ENCODE results near the gene TM7SF2. TPM values are rescaled to one million over a fixed set of nuclear protein-coding genes. Genes with fewer than 3 reads are reported as not detected.

Gene TM7SF2
- total RNA-seq, 4 donors from 2014 or later, result 13.6 to 93.0 (median 41.5) TPM

DNA sequence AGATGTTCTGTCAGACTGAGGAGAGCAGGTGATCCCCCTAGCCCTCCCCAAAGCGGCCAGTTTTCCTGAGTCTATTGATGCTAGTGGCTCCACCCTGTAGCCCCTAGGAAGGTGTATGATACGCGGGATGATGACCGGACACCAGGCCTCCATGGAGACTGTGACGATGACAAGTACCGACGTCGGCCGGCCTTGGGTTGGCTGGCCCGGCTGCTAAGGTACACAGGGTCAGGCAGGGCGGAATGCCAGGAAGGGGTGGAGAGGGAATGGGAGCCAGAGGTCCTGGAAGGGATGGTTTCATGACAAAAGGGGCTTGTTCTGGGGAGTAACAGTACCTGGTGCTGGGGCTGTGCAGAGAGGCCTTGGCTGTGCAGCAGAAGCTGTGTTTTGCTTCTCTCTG lies 24.5 kb upstream of the TM7SF2 start:
- H3K36me3 ChIP-seq, result peaks cover 0 to 51% (median 5%) of the 10 kb centered on the region in 3 donors
- no peaks in the 10 kb centered on the region for H3K9me3 ChIP-seq
- H3K27ac ChIP-seq, result no peak overlapping the region
- TF ChIP-seq POLR2A (IDR thresholded peaks at IDR 0.05), result no peak
- TF ChIP-seq, protein P1, sequence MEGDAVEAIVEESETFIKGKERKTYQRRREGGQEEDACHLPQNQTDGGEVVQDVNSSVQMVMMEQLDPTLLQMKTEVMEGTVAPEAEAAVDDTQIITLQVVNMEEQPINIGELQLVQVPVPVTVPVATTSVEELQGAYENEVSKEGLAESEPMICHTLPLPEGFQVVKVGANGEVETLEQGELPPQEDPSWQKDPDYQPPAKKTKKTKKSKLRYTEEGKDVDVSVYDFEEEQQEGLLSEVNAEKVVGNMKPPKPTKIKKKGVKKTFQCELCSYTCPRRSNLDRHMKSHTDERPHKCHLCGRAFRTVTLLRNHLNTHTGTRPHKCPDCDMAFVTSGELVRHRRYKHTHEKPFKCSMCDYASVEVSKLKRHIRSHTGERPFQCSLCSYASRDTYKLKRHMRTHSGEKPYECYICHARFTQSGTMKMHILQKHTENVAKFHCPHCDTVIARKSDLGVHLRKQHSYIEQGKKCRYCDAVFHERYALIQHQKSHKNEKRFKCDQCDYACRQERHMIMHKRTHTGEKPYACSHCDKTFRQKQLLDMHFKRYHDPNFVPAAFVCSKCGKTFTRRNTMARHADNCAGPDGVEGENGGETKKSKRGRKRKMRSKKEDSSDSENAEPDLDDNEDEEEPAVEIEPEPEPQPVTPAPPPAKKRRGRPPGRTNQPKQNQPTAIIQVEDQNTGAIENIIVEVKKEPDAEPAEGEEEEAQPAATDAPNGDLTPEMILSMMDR (IDR thresholded peaks at IDR 0.05), result no peak
- no peak for TF ChIP-seq EP300 (IDR thresholded peaks at IDR 0.05)
- 84 to 89% methylated on average over 11 of the region's 11 CpGs for WGBS, 2 donors
- no peak for DNase-seq (ENCODE audit: low spot score in 2 of 2)
- H3K4me3 ChIP-seq, result no peak overlapping the region
- no peaks in the 10 kb centered on the region for H3K27me3 ChIP-seq
- H3K4me1 ChIP-seq, result peaks cover 0 to 26% (median 19%) of the 10 kb centered on the region in 4 donors

DNA sequence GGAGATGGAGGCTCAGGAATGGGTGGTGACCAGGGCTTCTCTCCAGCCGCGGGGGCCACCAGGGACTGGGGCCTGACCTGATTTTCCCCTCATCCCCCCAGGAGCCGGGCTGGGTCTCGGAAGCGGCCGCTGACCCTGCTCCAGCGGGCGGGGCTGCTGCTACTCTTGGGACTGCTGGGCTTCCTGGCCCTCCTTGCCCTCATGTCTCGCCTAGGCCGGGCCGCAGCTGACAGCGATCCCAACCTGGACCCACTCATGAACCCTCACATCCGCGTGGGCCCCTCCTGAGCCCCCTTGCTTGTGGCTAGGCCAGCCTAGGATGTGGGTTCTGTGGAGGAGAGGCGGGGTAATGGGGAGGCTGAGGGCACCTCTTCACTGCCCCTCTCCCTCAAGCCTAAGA lies 23.8 kb upstream of the TM7SF2 start:
- WGBS, 2 donors, result 84 to 95% methylated on average over 12 to 13 of the region's 15 CpGs
- H3K27ac ChIP-seq, result no peak overlapping the region
- H3K9me3 ChIP-seq, result no peaks in the 10 kb centered on the region
- DNase-seq (ENCODE audit: low spot score in 2 of 2), result no peak
- H3K36me3 ChIP-seq, result peaks cover 0 to 51% (median 5%) of the 10 kb centered on the region in 3 donors
- no peak overlapping the region for H3K4me3 ChIP-seq
- H3K27me3 ChIP-seq, result no peaks in the 10 kb centered on the region
- H3K4me1 ChIP-seq, result peaks cover 0 to 26% (median 19%) of the 10 kb centered on the region in 4 donors
- TF ChIP-seq, protein P1 (IDR thresholded peaks at IDR 0.05), result no peak
- TF ChIP-seq POLR2A (IDR thresholded peaks at IDR 0.05) (no peak), EP300 (IDR thresholded peaks at IDR 0.05) (no peak)

DNA sequence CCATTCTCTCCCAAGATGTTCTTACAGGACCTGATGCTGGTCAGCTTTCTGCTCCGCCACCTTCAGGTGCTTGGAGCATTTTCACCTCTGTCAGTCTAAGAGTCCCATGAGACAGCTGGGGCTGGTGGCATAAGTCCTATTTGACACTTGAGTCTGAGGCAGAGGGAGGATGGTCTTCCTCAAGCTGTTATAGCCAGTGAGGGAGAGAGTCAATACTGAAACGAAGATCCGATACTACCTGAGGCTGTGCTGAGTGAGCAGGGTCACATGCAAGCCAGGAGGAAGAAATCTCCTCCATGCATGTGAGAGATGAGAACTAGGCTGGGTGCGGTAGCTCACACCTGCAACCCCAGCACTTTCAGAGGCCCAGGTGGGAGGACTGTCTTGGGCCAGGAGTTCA lies 22.1 kb upstream of the TM7SF2 start:
- Histone ChIP-seq H3K36me3 (peaks cover 0 to 51% (median 5%) of the 10 kb centered on the region in 3 donors), H3K27me3 (no peaks in the 10 kb centered on the region), H3K9me3 (no peaks in the 10 kb centered on the region), H3K4me3 (no peak overlapping the region), H3K4me1 (peaks cover 0 to 14% (median 10%) of the 10 kb centered on the region in 4 donors), H3K27ac (no peak overlapping the region)
- 95 to 100% methylated on average over 4 of the region's 4 CpGs for WGBS, 2 donors
- TF ChIP-seq EP300 (IDR thresholded peaks at IDR 0.05) (no peak), POLR2A (IDR thresholded peaks at IDR 0.05) (no peak)
- TF ChIP-seq, protein P1 (IDR thresholded peaks at IDR 0.05), result no peak
- DNase-seq (ENCODE audit: low spot score in 2 of 2), result no peak

DNA sequence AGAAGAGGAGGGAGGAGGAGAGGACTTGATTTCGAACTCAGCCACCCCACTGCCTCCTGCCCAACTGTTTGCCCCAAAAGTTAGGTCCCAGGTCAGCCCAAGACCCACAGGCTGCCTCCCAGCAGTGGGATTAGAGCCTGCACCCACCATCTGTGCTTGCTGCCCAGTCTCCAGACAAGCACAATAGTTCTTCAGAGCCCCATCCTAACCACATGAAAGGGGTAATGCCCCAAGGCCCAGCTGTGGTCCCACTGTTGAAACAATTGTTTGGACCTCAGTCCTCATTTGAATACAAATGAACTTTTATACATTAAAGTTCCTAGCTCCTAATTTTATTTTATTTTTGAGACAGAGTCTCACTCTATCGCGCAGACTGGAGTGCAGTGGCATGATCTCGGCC lies 21.0 kb upstream of the TM7SF2 start:
- WGBS, 2 donors, result 93 to 94% methylated on average over 4 of the region's 4 CpGs

DNA sequence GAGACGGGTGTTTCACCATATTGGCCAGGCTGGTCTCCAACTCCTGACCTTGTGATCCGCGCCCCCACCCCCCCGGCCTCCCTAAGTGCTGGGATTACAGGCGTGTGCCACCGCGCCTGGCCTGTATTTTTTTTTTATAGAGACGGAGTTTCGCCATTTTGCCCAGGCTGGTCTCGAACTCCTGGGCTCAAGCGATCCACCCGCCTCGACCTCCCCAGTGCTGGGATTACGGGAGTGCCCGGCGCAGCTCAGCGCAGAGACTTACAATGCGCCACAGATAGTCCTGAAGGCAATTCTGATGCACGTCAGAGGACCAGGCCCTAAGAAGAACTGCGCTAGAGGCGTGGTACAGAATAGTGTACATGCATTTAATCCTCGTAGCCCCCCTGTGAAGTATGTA lies 16.2 kb upstream of the TM7SF2 start:
- Histone ChIP-seq H3K27ac (peak overlapping the region in 2 of 4 donors; percentile 92 to 93), H3K4me3 (peak overlapping the region; percentile 90 to 94 (median 92)), H3K27me3 (no peaks in the 10 kb centered on the region), H3K36me3 (peaks cover 0 to 11% (median 0%) of the 10 kb centered on the region in 3 donors), H3K4me1 (peaks cover 0 to 33% (median 12%) of the 10 kb centered on the region in 4 donors), H3K9me3 (no peaks in the 10 kb centered on the region)
- DNase-seq (ENCODE audit: low spot score in 2 of 2), result no peak
- WGBS, 2 donors, result 78 to 80% methylated on average over 22 of the region's 22 CpGs
- TF ChIP-seq POLR2A (IDR thresholded peaks at IDR 0.05) (no peak), EP300 (IDR thresholded peaks at IDR 0.05) (no peak)
- TF ChIP-seq, protein P1 (IDR thresholded peaks at IDR 0.05), result no peak

More for the DNA sequence above, 21.0 kb upstream of the TM7SF2 start:
- Histone ChIP-seq H3K4me3 (no peak overlapping the region), H3K36me3 (peaks cover 0 to 45% (median 5%) of the 10 kb centered on the region in 3 donors), H3K27ac (no peak overlapping the region), H3K9me3 (no peaks in the 10 kb centered on the region), H3K4me1 (peaks cover 0 to 7% (median under 1%) of the 10 kb centered on the region in 4 donors), H3K27me3 (no peaks in the 10 kb centered on the region)
- no peak for DNase-seq (ENCODE audit: low spot score in 2 of 2)
- TF ChIP-seq EP300 (IDR thresholded peaks at IDR 0.05), result no peak
- TF ChIP-seq, protein P1 (IDR thresholded peaks at IDR 0.05), result no peak
- TF ChIP-seq POLR2A (IDR thresholded peaks at IDR 0.05), result no peak
